Adrenal gland (tissue), 12 donors: ENCODE results near the gene IFNL3. TPM values are rescaled to one million over a fixed set of nuclear protein-coding genes. Genes with fewer than 3 reads are reported as not detected.

Experiments
- DNase-seq, 7 donors: peaks; one replicate each; pipeline ENCODE4 v3.0.0-alpha.2; 2019 to 2020
- H3K27ac ChIP-seq, 5 donors: fragments of 200-600 bp; sonication (generic) in 4 of 5; 1 replicate in 3 of 5; 2 replicates in 2 of 5; pipeline versions ENCODE4 v1.5.1 to v1.8.0; 2016 to 2020; ENCODE audit warnings: mild to moderate bottlenecking in 1 of 5
- H3K27me3 ChIP-seq: fragments of 200-600 bp; 2 replicates; pipeline ENCODE4 v1.8.0; 2021
- H3K36me3 ChIP-seq, 2 donors: fragments of 200-600 bp; replicated peaks in 1 of 2; 1 replicate in 1 of 2; 2 replicates in 1 of 2; pipeline versions ENCODE4 v1.5.1 to v1.8.0; 2018 to 2022
- H3K4me1 ChIP-seq, 2 donors: fragments of 200-600 bp; replicated peaks in 1 of 2; 1 replicate in 1 of 2; 2 replicates in 1 of 2; pipeline versions ENCODE4 v1.5.1 to v1.8.0; 2018 to 2021
- H3K4me3 ChIP-seq, 4 donors: fragments of 200-600 bp; sonication (generic) in 3 of 4; one replicate each; pipeline ENCODE4 v1.5.1; 2016 to 2018
- H3K9me3 ChIP-seq, 3 donors: fragments of 200-600 bp; sonication (generic) in 1 of 3; replicated peaks in 1 of 3; 1 replicate in 2 of 3; 2 replicates in 1 of 3; pipeline versions ENCODE4 v1.5.1 to v1.8.0; 2016 to 2021
- CTCF ChIP-seq, 6 experiments: fragments of 450-650 bp in 4 of 6; fragments of 200-600 bp in 2 of 6; sonication (generic) in 1 of 6; IDR thresholded peaks; 1 replicate in 5 of 6; 2 replicates in 1 of 6; pipeline versions ENCODE4 v1.5.1 to v1.8.0; 2016 to 2021; ENCODE audit warnings: antibody characterized with exemption in 6 of 6, mild to moderate bottlenecking in 2 of 6, moderate library complexity in 1 of 6
- POLR2A ChIP-seq, 2 donors: fragments of 450-650 bp; IDR thresholded peaks; one replicate each; pipeline ENCODE4 v1.6.1; 2017; ENCODE audit warnings: antibody characterized with exemption in 2 of 2, mild to moderate bottlenecking in 2 of 2, moderate library complexity in 1 of 2
- WGBS, 4 donors: extraction: QIAGEN DNeasy Blood & Tissue Kit in 2 of 4; methylation state at CpG; one replicate each; pipeline versions ENCODE4 v1.1.5 to v1.1.7; 2013 to 2017; 5-methylcytosine and 5-hydroxymethylcytosine counted together
- intact Hi-C, 2 donors: fragments of 100-400 bp; cut with DNase I; formaldehyde crosslinking; loops; one replicate each; pipeline versions ENCODE4 v1.14.1 to v1.15.0; 2022 to 2023
- polyA plus RNA-seq, 3 donors: library from polyadenylated mRNA; stranded (reverse); fragments of 200-250 nt in 2 of 3; fragments of 350-450 nt in 1 of 3; fragmentation: Illumina TruSeq in 1 of 3; extraction: RNeasy Lipid Tissue Mini Kit (QIAGEN cat#74804) in 1 of 3; gene quantifications; one replicate each; pipeline ENCODE4 v1.2.3, GENCODE V29; 2013 to 2014
- total RNA-seq, 9 donors: library from RNA; depleted of rRNA in 4 of 9; stranded (reverse); fragments of >200 nt in 4 of 9; fragments of 120-200 nt in 1 of 9; fragmentation: NEBNext Ultra II Directional in 1 of 9; extraction: Animal tissue kit (Norgen Biotek cat#: 25700) in 1 of 9; gene quantifications; one replicate each; pipeline versions ENCODE4 v1.1.0 to v1.2.4, GENCODE V29; 2013 to 2023
- donor health status: healthy with polysubstance abuse.
- donor health status: Bipolar disorder and iron deficiency.
- donor health status: DM: yes; HTN: yes; CAD: no.
- donor health status: DM: no; HTN: no; CAD: no.
- donor health status: DM: no; HTN: no; CAD: no.
- donor health status: DM: yes; HTN: yes; CAD: no.

IFNL3 gene
- total and polyA plus RNA-seq, 12 donors: not detected

GRCh38 chr19:39253374-39254149, 8.8 kb upstream of the IFNL3 start:
- peaks cover 16% of the 10 kb centered on the region for H3K27me3 ChIP-seq
- no peak for DNase-seq
- no peak overlapping the region for H3K27ac ChIP-seq
- 76 to 90% (median 83%) methylated on average over 8 of the region's 8 CpGs for WGBS, 4 donors
- no peaks in the 10 kb centered on the region for H3K36me3 ChIP-seq
- TF ChIP-seq POLR2A (IDR thresholded peaks at IDR 0.05) (no peak), CTCF (IDR thresholded peaks at IDR 0.05) (no peak)
- H3K4me1 ChIP-seq: no peaks in the 10 kb centered on the region
- no peaks in the 10 kb centered on the region for H3K9me3 ChIP-seq
- intact Hi-C loops: no loop called here
- no peak overlapping the region for H3K4me3 ChIP-seq

GRCh38 chr19:39252458-39252857, 7.7 kb upstream of the IFNL3 start:
- Histone ChIP-seq H3K4me1 (no peaks in the 10 kb centered on the region), H3K36me3 (no peaks in the 10 kb centered on the region), H3K27me3 (peaks cover 27% of the 10 kb centered on the region), H3K27ac (no peak overlapping the region), H3K4me3 (no peak overlapping the region), H3K9me3 (no peaks in the 10 kb centered on the region)
- intact Hi-C loops: no loop called here
- no peak for DNase-seq
- 62 to 74% (median 69%) methylated on average over 3 of the region's 3 CpGs for WGBS, 4 donors
- TF ChIP-seq CTCF (IDR thresholded peaks at IDR 0.05): no peak
- no peak for TF ChIP-seq POLR2A (IDR thresholded peaks at IDR 0.05)

DNA sequence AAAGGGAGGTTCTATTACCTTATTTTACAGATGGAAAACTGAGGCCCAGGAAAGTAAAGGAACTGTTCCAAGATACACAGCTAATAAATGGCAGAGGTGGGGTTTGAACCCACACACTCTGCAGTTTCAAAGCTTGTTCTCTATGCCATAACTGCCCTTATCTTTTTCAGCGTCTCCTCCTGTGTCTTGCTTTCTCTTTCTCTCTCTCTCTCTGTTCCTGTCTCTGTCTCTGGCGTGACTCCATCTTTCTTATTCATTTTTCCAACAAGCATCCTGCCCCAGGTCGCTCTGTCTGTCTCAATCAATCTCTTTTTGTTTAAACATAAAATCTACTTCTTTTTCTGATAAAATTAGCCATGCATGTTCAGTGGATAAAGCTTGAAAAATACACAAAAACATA, 7.0 kb upstream of the IFNL3 start:
- Histone ChIP-seq H3K9me3 (no peaks in the 10 kb centered on the region), H3K27me3 (peaks cover 33% of the 10 kb centered on the region), H3K36me3 (no peaks in the 10 kb centered on the region), H3K27ac (no peak overlapping the region), H3K4me3 (no peak overlapping the region), H3K4me1 (no peaks in the 10 kb centered on the region)
- TF ChIP-seq CTCF (IDR thresholded peaks at IDR 0.05) (no peak), POLR2A (IDR thresholded peaks at IDR 0.05) (no peak)
- DNase-seq: no peak
- 34 to 52% (median 44%) methylated on average over 3 of the region's 3 CpGs for WGBS, 4 donors
- intact Hi-C loops: no loop called here

DNA sequence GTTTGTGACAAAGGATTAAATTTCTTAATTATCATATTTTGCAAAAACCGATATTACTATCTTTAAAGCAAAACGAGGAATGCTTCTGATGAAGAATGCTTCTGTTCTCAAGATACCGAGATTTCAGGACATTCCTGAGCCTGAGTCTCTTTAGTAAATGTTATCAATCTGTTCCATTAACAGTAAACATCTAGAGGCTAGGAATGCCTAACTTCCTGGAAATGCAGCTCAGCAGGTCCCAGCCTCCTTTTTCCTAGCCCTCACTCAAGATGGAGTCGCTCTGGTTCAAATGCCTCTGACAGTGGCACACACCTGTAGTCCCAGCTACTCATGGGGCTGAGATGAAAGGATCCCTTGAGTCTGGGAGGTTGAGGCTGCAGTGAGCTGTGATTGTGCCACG, 6.3 kb upstream of the IFNL3 start:
- 75 to 85% (median 80%) methylated on average over 5 of the region's 5 CpGs for WGBS, 4 donors
- Histone ChIP-seq H3K27ac (no peak overlapping the region), H3K36me3 (no peaks in the 10 kb centered on the region), H3K27me3 (peaks cover 33% of the 10 kb centered on the region), H3K4me1 (no peaks in the 10 kb centered on the region), H3K9me3 (no peaks in the 10 kb centered on the region), H3K4me3 (no peak overlapping the region)
- TF ChIP-seq CTCF (IDR thresholded peaks at IDR 0.05) (no peak), POLR2A (IDR thresholded peaks at IDR 0.05) (no peak)
- DNase-seq: no peak
- intact Hi-C loops: no loop called here
